Mononuclear cell (primary cell): Measurements from ENCODE around the gene SDK2. TPM values are rescaled to one million over a fixed set of nuclear protein-coding genes. Genes with fewer than 3 reads are reported as not detected.

Source experiments
- H3K27me3 ChIP-seq: 2 replicates; pipeline ENCODE4 v1.6.0; 2011; ENCODE audit warnings: low read length, control low read depth; ENCODE audit not compliant: insufficient read depth
- H3K4me1 ChIP-seq: 2 replicates; pipeline ENCODE4 v1.5.1; 2011; ENCODE audit warnings: mild to moderate bottlenecking, low read length, control low read depth; ENCODE audit not compliant: insufficient read depth
- H3K4me3 ChIP-seq: 2 replicates; pipeline ENCODE4 v1.5.1; 2011; ENCODE audit warnings: mild to moderate bottlenecking, low read length, moderate library complexity
- H3K9me3 ChIP-seq: 2 replicates; pipeline ENCODE4 v1.5.1; 2011; ENCODE audit warnings: low read depth, mild to moderate bottlenecking, control low read depth, low read length
- total RNA-seq: library from RNA; depleted of rRNA; stranded (reverse); fragments of >200 nt; gene quantifications from one replicate; pipeline ENCODE4 v1.2.3, GENCODE V29; 2012

Gene SDK2
- total RNA-seq, 1 donor: 2.0 TPM

DNA sequence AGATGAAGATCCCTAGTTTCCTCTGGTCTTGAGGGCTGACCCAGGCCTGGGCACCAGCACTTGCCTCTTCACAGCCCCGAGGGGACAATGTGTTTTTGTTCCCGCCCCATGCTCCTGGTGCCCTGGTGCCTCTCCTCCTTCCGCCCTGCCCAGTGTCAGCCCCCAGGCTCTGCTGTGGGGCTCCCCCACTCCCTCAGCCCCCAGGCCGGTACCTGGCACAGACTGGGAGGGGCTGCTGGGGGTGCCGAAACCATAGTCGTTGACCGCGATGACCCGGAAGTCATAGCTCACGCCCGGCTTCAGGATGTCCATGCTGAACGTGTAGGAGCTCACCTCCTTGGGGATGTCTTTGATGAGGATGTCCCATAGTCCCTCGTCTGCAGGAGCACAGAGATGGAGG, 292.0 kb downstream of the SDK2 start:
- Histone ChIP-seq H3K27me3 (no peaks in the 10 kb centered on the region), H3K4me1 (no peaks in the 10 kb centered on the region), H3K9me3 (no peaks in the 10 kb centered on the region), H3K4me3 (no peak overlapping the region)

DNA sequence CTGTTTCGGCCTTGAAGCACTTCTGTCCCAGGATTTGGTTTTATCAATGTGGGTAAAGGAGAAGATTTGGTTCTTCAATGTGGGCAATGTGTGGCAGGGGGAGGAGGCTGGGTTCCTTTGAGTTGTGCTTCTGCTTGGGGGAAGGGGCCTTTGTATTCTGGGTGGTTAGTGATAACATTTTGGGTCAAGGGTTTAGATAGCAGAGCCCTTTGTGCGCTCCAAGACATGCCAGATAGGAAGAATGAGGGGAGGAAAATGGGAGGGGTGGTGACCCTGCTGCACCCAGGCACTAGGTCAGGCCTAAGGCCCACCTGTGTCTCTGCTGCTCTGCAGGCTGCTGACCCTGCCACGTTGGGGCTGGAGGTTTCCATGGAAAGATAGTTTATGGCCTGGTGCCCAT, 292.5 kb downstream of the SDK2 start:
- no peaks in the 10 kb centered on the region for H3K4me1 ChIP-seq
- H3K9me3 ChIP-seq: no peaks in the 10 kb centered on the region
- no peak overlapping the region for H3K4me3 ChIP-seq
- H3K27me3 ChIP-seq: no peaks in the 10 kb centered on the region

DNA sequence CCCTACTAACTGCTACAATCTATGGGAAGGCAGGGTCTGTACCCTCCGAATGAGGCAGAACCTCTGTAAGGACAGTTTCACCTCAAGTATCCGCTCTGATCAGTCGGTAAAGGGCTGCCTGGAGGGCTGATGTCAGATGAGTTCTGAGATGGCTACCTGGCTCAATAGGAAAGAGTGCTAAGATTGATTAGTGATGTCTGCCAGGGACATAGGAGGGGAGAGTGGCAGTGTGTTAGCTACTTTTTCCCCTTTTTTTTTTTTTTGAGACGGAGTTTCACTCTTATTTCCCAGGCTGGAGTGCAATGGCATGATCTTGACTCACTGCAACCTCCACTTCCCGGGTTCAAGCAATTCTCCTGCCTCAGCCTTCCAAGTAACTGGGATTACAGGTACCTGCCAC, 293.4 kb downstream of the SDK2 start:
- H3K4me3 ChIP-seq: no peak overlapping the region
- no peaks in the 10 kb centered on the region for H3K27me3 ChIP-seq
- no peaks in the 10 kb centered on the region for H3K9me3 ChIP-seq
- no peaks in the 10 kb centered on the region for H3K4me1 ChIP-seq

DNA sequence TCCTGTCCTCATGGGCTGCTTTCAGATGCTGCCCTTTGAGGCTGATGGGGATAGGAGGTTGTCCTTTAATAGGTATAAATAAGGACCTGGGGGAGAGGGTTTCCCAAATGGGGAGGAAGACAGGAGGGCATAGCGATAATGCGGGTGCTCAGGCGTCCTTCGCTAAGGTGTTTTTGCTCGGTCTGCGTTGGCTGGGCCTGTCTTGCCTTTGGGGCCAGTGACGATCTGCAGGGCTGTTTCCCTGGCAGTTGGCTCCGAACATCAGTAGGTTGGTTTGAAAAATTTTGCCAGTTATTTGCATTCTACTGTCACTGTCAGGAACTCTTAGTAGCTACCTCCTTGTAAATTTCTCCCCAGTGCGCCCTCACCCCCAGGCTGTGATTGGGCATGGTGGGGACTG, 294.6 kb downstream of the SDK2 start:
- no peak overlapping the region for H3K4me3 ChIP-seq
- H3K9me3 ChIP-seq: no peaks in the 10 kb centered on the region
- H3K4me1 ChIP-seq: no peaks in the 10 kb centered on the region
- no peaks in the 10 kb centered on the region for H3K27me3 ChIP-seq

DNA sequence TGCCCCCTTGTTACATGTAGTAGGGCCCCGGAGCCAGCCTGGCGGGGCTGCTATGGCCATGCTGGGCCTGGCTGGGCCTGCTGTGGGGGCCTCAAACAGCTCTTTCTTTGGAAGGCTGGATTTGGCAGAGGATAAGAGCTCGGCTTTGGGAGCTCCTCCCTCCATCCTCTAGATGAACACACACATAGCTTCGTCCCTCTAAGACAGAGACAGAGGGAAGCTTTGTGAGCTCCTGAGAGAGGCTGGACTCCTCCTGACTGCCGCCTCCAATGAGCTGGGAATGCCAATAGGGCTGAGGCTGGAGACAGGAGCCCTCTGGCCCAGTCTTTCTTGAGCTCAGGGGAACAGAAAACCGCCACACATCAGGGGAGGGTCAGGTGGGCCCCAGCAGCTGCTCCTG, 295.1 kb downstream of the SDK2 start:
- H3K4me1 ChIP-seq: no peaks in the 10 kb centered on the region
- no peaks in the 10 kb centered on the region for H3K9me3 ChIP-seq
- H3K4me3 ChIP-seq: no peak overlapping the region
- H3K27me3 ChIP-seq: no peaks in the 10 kb centered on the region

DNA sequence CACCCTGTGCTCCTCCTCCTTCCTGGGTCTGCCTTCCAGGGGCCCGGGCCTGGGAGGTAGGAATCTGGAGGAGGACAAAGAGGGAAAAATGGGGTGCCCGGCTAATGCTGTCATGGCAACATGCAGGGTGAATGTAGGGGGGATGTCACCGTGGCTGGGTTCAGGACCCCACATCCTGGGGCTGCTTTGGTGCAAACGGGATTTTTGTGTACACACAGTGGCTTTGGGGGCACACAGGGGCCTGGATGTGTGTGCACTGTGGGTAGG, 295.5 kb downstream of the SDK2 start:
- H3K4me1 ChIP-seq: no peaks in the 10 kb centered on the region
- H3K27me3 ChIP-seq: no peaks in the 10 kb centered on the region
- no peak overlapping the region for H3K4me3 ChIP-seq
- no peaks in the 10 kb centered on the region for H3K9me3 ChIP-seq

DNA sequence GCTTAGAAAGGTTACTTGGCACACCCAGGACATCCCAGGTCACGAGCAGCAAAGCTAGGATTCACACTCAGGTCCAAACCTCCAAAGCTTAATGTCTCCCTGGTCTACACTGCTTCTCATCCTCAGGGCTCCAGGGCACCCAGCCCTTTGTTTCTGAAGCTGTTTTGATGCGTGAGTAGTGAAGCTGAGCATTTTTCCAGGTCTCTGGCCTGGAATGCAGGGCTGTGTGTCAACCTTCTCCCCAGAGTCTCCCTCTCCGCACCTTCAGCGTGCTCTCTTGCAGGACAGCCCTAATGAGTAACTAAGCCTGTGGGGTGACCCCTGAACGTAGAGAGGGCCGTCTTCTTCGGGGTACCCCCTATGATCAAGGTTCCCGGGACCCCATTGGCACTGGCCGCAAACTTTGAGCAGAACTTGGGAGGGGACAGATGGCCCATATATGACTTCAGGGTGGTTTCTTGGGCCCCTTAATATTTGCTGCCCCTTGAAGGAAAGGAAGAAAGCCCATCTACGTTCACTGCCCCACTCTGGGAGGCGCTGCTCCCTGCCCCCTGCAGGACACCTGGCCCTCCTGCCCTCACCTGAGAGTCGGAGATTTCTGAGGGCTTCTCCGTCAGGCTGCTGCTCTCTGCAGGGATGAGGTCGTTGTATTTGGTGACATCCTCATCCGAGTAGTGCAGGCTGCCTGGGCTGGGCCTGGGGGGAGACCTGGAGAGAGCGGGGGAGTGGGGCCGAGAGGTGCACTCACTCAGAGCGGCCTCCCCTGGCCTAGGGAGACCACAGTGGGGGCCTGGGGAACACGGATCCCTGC, 296.0 kb downstream of the SDK2 start:
- H3K4me3 ChIP-seq: no peak overlapping the region

DNA sequence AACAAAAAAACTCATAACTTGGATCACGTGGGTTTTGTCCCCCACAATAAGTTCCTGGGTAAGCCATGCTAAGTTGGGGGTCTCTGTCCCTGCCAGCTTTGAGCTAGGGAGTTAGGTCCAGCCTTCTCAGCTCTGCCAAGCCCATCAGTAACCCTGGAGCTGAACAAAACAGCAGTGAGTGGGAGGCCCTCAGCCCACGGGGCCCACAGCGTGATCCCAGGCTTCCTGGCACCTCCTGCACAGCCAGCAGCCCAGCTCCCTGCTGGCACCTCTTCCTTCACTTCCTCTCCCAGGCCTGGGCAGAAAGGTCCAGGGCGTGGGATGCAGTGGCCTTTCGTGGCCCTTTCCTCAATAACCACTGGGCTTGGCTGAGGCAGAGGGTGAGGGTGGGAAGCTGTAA, 296.9 kb downstream of the SDK2 start:
- no peak overlapping the region for H3K4me3 ChIP-seq
- no peaks in the 10 kb centered on the region for H3K4me1 ChIP-seq
- H3K27me3 ChIP-seq: no peaks in the 10 kb centered on the region
- H3K9me3 ChIP-seq: no peaks in the 10 kb centered on the region

More for the DNA sequence above, 296.0 kb downstream of the SDK2 start:
- Histone ChIP-seq H3K9me3 (no peaks in the 10 kb centered on the region), H3K27me3 (no peaks in the 10 kb centered on the region), H3K4me1 (no peaks in the 10 kb centered on the region)

DNA sequence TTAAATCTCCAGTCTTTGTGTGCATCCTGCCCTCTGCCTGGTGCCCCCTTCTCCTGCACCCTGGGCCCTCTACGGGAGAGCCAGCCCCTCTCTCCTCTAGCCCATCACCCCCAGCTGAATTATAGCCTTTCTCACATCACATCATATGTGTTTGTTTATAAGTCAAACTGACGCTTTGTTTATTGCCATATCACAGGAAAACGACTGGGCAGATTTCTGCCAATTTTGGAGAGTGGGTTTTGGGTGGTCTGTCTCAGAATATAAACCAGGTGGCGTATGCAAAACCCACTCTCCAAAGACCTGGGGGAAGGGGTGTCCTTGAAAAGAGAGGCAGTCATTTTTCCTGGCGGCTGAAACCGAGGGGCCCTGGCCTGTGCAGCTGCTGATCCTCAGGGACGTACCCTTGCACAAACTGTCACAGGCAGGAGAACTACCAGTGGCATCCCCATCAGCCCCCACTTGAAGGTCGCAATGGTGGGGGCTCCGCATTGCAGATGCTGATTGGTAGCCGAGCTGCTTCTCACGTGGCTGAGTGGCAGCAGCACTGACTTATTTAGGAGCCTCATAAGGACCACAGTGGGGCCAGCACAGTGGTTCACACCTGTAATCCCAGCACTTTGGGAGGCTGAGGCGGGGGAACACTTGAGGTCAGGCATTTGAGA, 297.6 kb downstream of the SDK2 start:
- H3K9me3 ChIP-seq: no peaks in the 10 kb centered on the region
- H3K4me1 ChIP-seq: no peaks in the 10 kb centered on the region
- no peak overlapping the region for H3K4me3 ChIP-seq
- no peaks in the 10 kb centered on the region for H3K27me3 ChIP-seq

DNA sequence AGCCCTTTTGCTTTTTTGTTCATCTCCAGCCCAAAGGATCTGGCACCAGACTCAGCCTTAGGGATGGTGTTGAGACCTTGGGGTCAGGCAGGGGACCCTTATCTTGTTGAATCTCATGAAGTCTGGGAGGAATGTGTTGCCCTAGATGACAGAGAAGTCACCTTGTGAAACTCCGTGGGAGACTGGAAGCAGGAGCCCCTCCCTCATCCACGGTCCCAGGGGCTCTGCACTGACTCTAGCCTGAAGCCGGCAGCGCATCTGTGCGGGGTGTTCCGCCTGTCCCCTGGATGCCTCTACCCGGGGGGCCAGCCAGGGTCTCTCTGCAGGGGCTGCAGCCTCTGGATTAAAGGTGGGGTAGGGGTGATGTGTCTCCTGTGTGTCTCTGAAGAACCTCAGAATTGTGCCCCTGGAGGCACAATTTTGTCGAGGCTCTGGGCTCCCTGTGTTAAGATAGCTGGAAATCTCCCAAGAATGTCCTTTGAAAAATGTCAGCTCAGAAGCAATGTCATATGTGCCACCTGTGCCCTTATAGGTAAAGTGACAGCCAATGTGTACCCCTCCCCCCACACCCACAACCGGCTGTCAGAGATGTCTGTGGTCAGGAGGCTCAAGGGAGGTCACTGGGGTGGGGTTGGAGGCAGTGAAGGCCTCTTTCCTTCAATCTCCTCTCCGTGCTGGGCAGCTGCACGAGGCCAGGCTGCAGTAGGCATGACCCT, 300.3 kb downstream of the SDK2 start:
- H3K4me1 ChIP-seq: peaks cover 6% of the 10 kb centered on the region
- no peak overlapping the region for H3K4me3 ChIP-seq
- H3K27me3 ChIP-seq: no peaks in the 10 kb centered on the region
- H3K9me3 ChIP-seq: no peaks in the 10 kb centered on the region

DNA sequence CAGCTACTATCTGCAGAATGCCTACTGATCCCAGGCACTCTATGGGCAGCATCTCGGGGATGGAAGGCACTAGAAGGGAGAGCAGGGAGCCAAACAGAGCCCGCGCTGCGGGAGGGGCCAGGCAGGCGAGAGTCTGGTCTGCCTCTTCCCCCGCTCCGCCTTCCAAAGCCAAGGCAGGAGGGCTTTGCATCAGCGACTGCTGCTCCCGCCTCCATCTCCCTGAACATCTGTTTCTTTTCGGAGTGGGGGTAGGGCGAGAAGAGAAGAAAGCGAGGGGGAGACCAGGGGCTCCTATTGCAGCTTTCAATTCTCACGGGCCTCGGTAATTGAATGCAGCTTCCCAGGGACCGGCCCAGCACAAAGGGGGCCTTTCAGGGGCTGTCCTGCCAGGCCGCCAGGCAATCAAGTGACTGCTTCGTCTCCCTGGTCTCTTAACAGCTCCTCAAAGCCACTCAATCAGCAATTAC, 301.0 kb downstream of the SDK2 start:
- Histone ChIP-seq H3K27me3 (no peaks in the 10 kb centered on the region), H3K4me3 (no peak overlapping the region), H3K9me3 (no peaks in the 10 kb centered on the region), H3K4me1 (peaks cover 6% of the 10 kb centered on the region)

DNA sequence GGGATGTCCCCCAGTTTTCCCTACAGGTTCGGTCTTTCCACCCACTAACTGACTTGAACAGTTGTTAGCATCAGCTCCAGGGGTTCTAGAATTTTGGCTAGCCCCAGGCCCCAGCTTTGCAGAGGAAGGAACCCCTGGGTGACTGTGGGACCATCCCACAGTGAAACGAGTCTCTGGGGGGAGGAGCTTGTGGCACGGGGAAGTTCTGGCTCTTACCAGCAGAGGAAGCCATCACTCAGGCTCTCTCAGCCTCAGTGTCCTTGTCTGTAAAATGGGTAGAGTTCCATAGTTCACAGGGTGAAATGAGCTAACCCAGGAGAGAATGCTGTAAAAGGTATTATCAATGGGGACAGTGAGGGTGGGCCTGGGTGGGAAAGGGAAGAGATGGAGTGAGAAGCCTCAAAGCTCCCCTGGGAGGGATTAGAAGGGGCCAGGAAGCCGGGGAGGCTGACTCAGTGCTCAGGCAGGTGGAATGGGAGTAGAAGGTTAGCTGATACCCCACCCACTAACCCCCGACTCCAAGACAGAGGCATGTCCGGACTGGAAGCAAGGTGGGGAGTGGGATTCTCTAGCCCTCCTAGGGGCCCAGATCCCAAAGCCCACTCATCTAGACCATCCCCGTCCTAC, 301.6 kb downstream of the SDK2 start:
- Histone ChIP-seq H3K4me1 (peaks cover 6% of the 10 kb centered on the region), H3K4me3 (no peak overlapping the region), H3K9me3 (no peaks in the 10 kb centered on the region), H3K27me3 (no peaks in the 10 kb centered on the region)

DNA sequence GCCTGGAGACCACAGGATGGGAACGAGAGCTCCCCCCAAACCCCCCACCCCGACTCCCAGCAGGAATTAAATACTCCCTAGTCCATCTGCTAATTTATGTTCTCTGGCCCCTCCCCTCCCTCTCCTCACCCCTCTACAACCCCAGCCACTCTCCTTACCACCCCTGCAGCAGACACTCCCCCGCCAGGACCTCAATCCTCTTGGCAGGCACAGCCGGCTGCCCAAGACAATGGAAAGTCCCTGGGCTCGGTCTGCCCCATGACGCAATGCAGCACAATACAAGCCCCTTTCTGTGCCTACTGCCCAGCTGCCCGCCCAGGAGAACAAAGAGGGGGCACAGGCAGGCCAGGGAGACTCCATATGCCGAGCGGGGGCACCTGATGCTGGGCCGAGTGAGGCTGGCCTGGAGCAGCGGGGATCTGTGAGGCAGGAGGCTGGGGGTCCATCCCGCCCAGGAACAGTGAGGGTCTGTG, 302.2 kb downstream of the SDK2 start:
- no peaks in the 10 kb centered on the region for H3K27me3 ChIP-seq
- no peaks in the 10 kb centered on the region for H3K9me3 ChIP-seq
- H3K4me1 ChIP-seq: peaks cover 6% of the 10 kb centered on the region
- H3K4me3 ChIP-seq: no peak overlapping the region

DNA sequence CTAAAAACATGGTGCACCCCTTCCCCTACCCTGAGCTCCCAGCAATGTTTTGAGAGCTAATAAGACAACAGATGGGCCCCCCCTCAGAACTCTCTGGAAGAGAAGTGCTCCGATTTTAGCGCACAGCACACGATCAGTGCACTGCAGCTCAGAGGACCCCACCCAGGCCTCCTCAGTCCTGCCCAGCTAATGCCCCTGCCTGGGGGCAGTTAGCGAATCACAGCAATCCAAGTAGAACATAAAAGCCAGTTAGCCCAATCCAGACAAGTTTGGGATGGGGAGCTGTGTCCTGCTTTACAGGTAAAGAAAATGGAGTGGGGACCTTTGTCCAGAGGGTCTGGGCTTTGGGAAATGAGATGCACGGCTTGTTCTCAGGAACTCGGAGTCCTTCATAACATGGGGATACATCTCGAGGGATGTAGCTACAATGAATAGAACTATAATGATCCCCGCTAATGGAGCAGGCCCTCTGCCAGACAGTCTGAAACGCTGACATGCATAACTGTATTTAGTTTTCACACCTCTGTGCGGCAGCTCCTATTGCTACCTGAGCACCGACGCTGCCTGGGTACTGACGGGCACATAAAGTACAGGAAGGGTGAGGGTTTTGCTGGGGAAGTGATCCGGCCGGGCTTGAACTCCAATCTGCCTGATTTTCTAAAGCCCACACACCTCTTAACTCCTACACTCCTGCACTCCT, 302.7 kb downstream of the SDK2 start:
- Histone ChIP-seq H3K4me3 (no peak overlapping the region), H3K4me1 (peaks cover 6% of the 10 kb centered on the region), H3K27me3 (no peaks in the 10 kb centered on the region), H3K9me3 (no peaks in the 10 kb centered on the region)
